Measurements from ENCODE around the gene ZNF618. TPM values are rescaled to one million over a fixed set of nuclear protein-coding genes. Genes with fewer than 3 reads are reported as not detected.

The ZNF618 gene
- polyA plus RNA-seq, 3 donors = 0.53 to 1.9 (median 0.78) TPM

DNA sequence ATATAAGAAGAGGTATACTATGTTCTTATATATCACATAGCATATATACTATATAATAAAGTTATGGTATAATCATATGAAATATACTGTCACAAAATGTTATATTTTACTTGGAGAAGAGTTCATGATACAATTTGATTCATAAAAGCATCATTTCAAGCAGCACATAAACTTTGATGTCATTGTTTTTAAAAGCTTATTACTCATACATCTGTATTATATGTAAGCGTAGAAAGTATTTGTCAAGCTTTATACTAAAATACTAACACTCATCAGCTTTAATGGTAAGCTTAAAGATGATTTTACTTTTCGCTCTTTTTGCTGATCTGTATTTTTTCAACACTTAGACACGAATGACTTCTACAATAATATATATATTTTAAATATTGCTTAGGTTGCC is 34.0 kb upstream of the ZNF618 start:
- peaks cover 6 to 19% (median 11%) of the 10 kb centered on the region in 7 donors for H3K9me3 Mint-ChIP-seq
- Histone ChIP-seq H3K4me1 (ENCODE audit: control insufficient read depth in 1 of 2, insufficient read depth in 2 of 2, low read length in 2 of 2) (no peaks in the 10 kb centered on the region), H3K36me3 (replicated peaks in 1 of 2; ENCODE audit: control insufficient read depth in 1 of 2, insufficient read depth in 2 of 2, low read length in 2 of 2) (no peaks in the 10 kb centered on the region), H3K4me2 (replicated peaks; ENCODE audit: extremely low read depth, low read length, poor library complexity, severe bottlenecking) (no peak overlapping the region), H3K9ac (ENCODE audit: insufficient read depth, low read length, poor library complexity, severe bottlenecking) (no peak overlapping the region), H4K20me1 (ENCODE audit: insufficient read depth, low read length) (no peaks in the 10 kb centered on the region), H3K4me3 (replicated peaks in 1 of 3; ENCODE audit: low read depth in 2 of 3, low read length in 3 of 3) (no peak overlapping the region), H3K27me3 (ENCODE audit: control insufficient read depth in 2 of 2, insufficient read depth in 2 of 2, low read length in 2 of 2) (no peaks in the 10 kb centered on the region), H3K27ac (ENCODE audit: low read depth in 1 of 2, low read length in 2 of 2) (no peak overlapping the region), H3K79me2 (ENCODE audit: insufficient read depth, low read length) (no peaks in the 10 kb centered on the region), H2AFZ (ENCODE audit: insufficient read depth, low read depth, low read length, poor library complexity, severe bottlenecking) (no peak overlapping the region), H3K9me3 (replicated peaks in 1 of 2; ENCODE audit: control insufficient read depth in 1 of 2, insufficient read depth in 1 of 2, low read length in 2 of 2) (peaks cover 0 to 7% of the 10 kb centered on the region in 2 donors)
- no peak for DNase-seq
- no peak overlapping the region for H3K4me3 Mint-ChIP-seq
- no peaks in the 10 kb centered on the region for H3K4me1 Mint-ChIP-seq
- intact Hi-C loops (cut with micrococcal nuclease) = no loop called here
- peaks cover 0 to 2% (median 0%) of the 10 kb centered on the region in 3 donors for H3K27me3 Mint-ChIP-seq (ENCODE audit: low read depth in 3 of 3)
- no peaks in the 10 kb centered on the region for H3K36me3 Mint-ChIP-seq
- no CpG with 5 or more reads among the region's 3 CpGs for WGBS (ENCODE audit: insufficient coverage)
- no peak for TF ChIP-seq CTCF (IDR thresholded peaks at IDR 0.05)
- no peak overlapping the region for H3K27ac Mint-ChIP-seq

- Mint-ChIP-seq H3K36me3 (no peaks in the 10 kb centered on the region), H3K9me3 (peaks cover 6 to 19% (median 14%) of the 10 kb centered on the region in 7 donors), H3K27ac (no peak overlapping the region), H3K4me3 (no peak overlapping the region), H3K4me1 (no peaks in the 10 kb centered on the region), H3K27me3 (ENCODE audit: low read depth in 3 of 3) (peaks cover 0 to 2% (median 0%) of the 10 kb centered on the region in 3 donors)
- peaks cover 0 to 7% of the 10 kb centered on the region in 2 donors for H3K9me3 ChIP-seq (replicated peaks in 1 of 2; ENCODE audit: control insufficient read depth in 1 of 2, insufficient read depth in 1 of 2, low read length in 2 of 2)
- no peaks in the 10 kb centered on the region for H3K27me3 ChIP-seq (ENCODE audit: control insufficient read depth in 2 of 2, insufficient read depth in 2 of 2, low read length in 2 of 2)
- H3K79me2 ChIP-seq (ENCODE audit: insufficient read depth, low read length) = no peaks in the 10 kb centered on the region
- H3K4me3 ChIP-seq (replicated peaks in 1 of 3; ENCODE audit: low read depth in 2 of 3, low read length in 3 of 3) = no peak overlapping the region
- no peaks in the 10 kb centered on the region for H3K4me1 ChIP-seq (ENCODE audit: control insufficient read depth in 1 of 2, insufficient read depth in 2 of 2, low read length in 2 of 2)
- DNase-seq = no peak
- no peak overlapping the region for H3K27ac ChIP-seq (ENCODE audit: low read depth in 1 of 2, low read length in 2 of 2)
- H3K4me2 ChIP-seq (replicated peaks; ENCODE audit: extremely low read depth, low read length, poor library complexity, severe bottlenecking) = no peak overlapping the region
- no peaks in the 10 kb centered on the region for H4K20me1 ChIP-seq (ENCODE audit: insufficient read depth, low read length)
- H3K36me3 ChIP-seq (replicated peaks in 1 of 2; ENCODE audit: control insufficient read depth in 1 of 2, insufficient read depth in 2 of 2, low read length in 2 of 2) = no peaks in the 10 kb centered on the region
- no peak overlapping the region for H3K9ac ChIP-seq (ENCODE audit: insufficient read depth, low read length, poor library complexity, severe bottlenecking)
- intact Hi-C loops (cut with micrococcal nuclease) = no loop called here
- H2AFZ ChIP-seq (ENCODE audit: insufficient read depth, low read depth, low read length, poor library complexity, severe bottlenecking) = no peak overlapping the region
- no peak for TF ChIP-seq CTCF (IDR thresholded peaks at IDR 0.05)
- no CpG with 5 or more reads among the region's 1 CpG for WGBS (ENCODE audit: insufficient coverage)
These were observed 31.6 kb upstream of the ZNF618 start for GRCh38 chr9:113844466-113844865.

All from CD14-positive monocyte (primary cell).